IPS-18a (cell line): ENCODE data around the gene OR2T3.
"Not testable (repeated sequence)": the region's sequence is repeated elsewhere in the genome, so short reads cannot be mapped to it uniquely, and the experiment has no call there.

Source experiments
- H3K27ac ChIP-seq: one replicate; pipeline ENCODE4 v1.5.1; 2013; ENCODE audit warnings: low read length
- H3K27me3 ChIP-seq: one replicate; pipeline ENCODE4 v1.6.1; 2013; ENCODE audit warnings: mild to moderate bottlenecking, low read length; ENCODE audit not compliant: control insufficient read depth, insufficient read depth
- H3K36me3 ChIP-seq: one replicate; pipeline ENCODE4 v1.6.1; 2013; ENCODE audit warnings: low read depth, low read length; ENCODE audit not compliant: control insufficient read depth
- H3K4me1 ChIP-seq: one replicate; pipeline ENCODE4 v1.6.1; 2013; ENCODE audit warnings: low read depth, low read length; ENCODE audit not compliant: control insufficient read depth
- H3K4me3 ChIP-seq: one replicate; pipeline ENCODE4 v1.5.1; 2013; ENCODE audit warnings: low read length
- H3K9ac ChIP-seq: one replicate; pipeline ENCODE4 v1.6.1; 2013; ENCODE audit warnings: mild to moderate bottlenecking, low read length, moderate library complexity
- H3K9me3 ChIP-seq: one replicate; pipeline ENCODE4 v1.6.1; 2013; ENCODE audit warnings: low read depth, low read length; ENCODE audit not compliant: control insufficient read depth

Gene OR2T3

GRCh38 chr1:248481686-248482579 lies 8.8 kb downstream of the OR2T3 start:
- H3K9me3 ChIP-seq, H3K27me3 ChIP-seq, H3K27ac ChIP-seq, H3K4me3 ChIP-seq, H3K4me1 ChIP-seq, H3K9ac ChIP-seq, H3K36me3 ChIP-seq: not testable (repeated sequence)

- H3K36me3 ChIP-seq, H3K4me3 ChIP-seq: not testable (repeated sequence)
Measured at GRCh38 chr1:248488289-248488688, 15.1 kb downstream of the OR2T3 start, which contains the start of gene OR2T5. TSS of gene OR2T5 (plus strand) at chr1:248488589. CDS start at chr1:248488589, 0 bp downstream.

GRCh38 chr1:248496661-248497060 lies 23.5 kb downstream of the OR2T3 start:
- not testable (repeated sequence) for H3K27ac ChIP-seq, H3K4me1 ChIP-seq, H3K36me3 ChIP-seq

More at GRCh38 chr1:248488289-248488688, 15.1 kb downstream of the OR2T3 start, which contains the start of gene OR2T5:
- not testable (repeated sequence) for H3K9ac ChIP-seq, H3K4me1 ChIP-seq, H3K27ac ChIP-seq, H3K27me3 ChIP-seq, H3K9me3 ChIP-seq

GRCh38 chr1:248500305-248501035 lies 27.3 kb downstream of the OR2T3 start:
- not testable (repeated sequence) for H3K27me3 ChIP-seq, H3K9ac ChIP-seq, H3K27ac ChIP-seq, H3K36me3 ChIP-seq, H3K9me3 ChIP-seq, H3K4me3 ChIP-seq, H3K4me1 ChIP-seq

More at GRCh38 chr1:248496661-248497060, 23.5 kb downstream of the OR2T3 start:
- H3K27me3 ChIP-seq, H3K4me3 ChIP-seq, H3K9ac ChIP-seq, H3K9me3 ChIP-seq: not testable (repeated sequence)

GRCh38 chr1:248507773-248508172 lies 34.6 kb downstream of the OR2T3 start, which contains the start of gene OR2G6:
TSS of gene OR2G6 (plus strand) at chr1:248508073. CDS start at chr1:248521647, 13,574 bp downstream.
- not testable (repeated sequence) for H3K4me3 ChIP-seq, H3K4me1 ChIP-seq, H3K9me3 ChIP-seq, H3K9ac ChIP-seq, H3K27me3 ChIP-seq, H3K36me3 ChIP-seq, H3K27ac ChIP-seq

- H3K9me3 ChIP-seq, H3K27ac ChIP-seq: not testable (repeated sequence)
Measured at GRCh38 chr1:248510217-248510616, 37.1 kb downstream of the OR2T3 start.

GRCh38 chr1:248521856-248522255 lies 48.7 kb downstream of the OR2T3 start:
- Histone ChIP-seq H3K9ac (no peak overlapping the region), H3K27me3 (no peaks in the 10 kb centered on the region), H3K4me3 (no peak overlapping the region), H3K9me3 (peaks cover 51% of the 10 kb centered on the region), H3K36me3 (no peaks in the 10 kb centered on the region), H3K4me1 (no peaks in the 10 kb centered on the region), H3K27ac (no peak overlapping the region)

More at GRCh38 chr1:248510217-248510616, 37.1 kb downstream of the OR2T3 start:
- not testable (repeated sequence) for H3K4me3 ChIP-seq, H3K4me1 ChIP-seq, H3K9ac ChIP-seq, H3K36me3 ChIP-seq, H3K27me3 ChIP-seq
